T-cell (primary cell): ENCODE data around the gene MYOZ3. TPM values are rescaled to one million over a fixed set of nuclear protein-coding genes. Genes with fewer than 3 reads are reported as not detected.

ENCODE experiments used
- ATAC-seq, 4 experiments: fragments of 200-7000 bp in 3 of 4; fragments of 150-1000 bp in 1 of 4; cut with Tn5 transposase; replicated peaks in 1 of 4; 1 replicate in 3 of 4; 2 replicates in 1 of 4; pipeline ENCODE4 v1.10.0; 2021; ENCODE audit warnings: moderate library complexity in 3 of 4, mild to moderate bottlenecking in 2 of 4, moderate number of reproducible peaks in 1 of 4
- CTCF ChIA-PET, 2 donors: fragments of 300-600 bp; sonication (Branson Sonifier 250); formaldehyde crosslinking; loops; one replicate each; lab custom pipeline; 2022; ENCODE audit warnings: antibody characterized with exemption in 2 of 2; lab: Charles Lee
- POLR2A ChIA-PET, 2 donors: fragments of 300-600 bp; sonication (Branson Sonifier 250); formaldehyde crosslinking; loops; one replicate each; lab custom pipeline; 2022; ENCODE audit warnings: antibody characterized with exemption in 2 of 2; lab: Charles Lee
- DNase-seq, 35 experiments: peaks; one replicate each; pipeline versions ENCODE4 v3.0.0 to v3.0.0-alpha.2; 2013 to 2023
- H3K27ac ChIP-seq: one replicate; pipeline ENCODE4 v1.5.1; 2013; ENCODE audit warnings: low read length
- H3K27me3 ChIP-seq, 2 experiments: replicated peaks in 1 of 2; 1 replicate in 1 of 2; 2 replicates in 1 of 2; pipeline versions ENCODE4 v1.6.1 to v1.7.0; 2013; ENCODE audit warnings: low read length in 1 of 2, mixed read lengths in 1 of 2; ENCODE audit not compliant: control insufficient read depth in 2 of 2, insufficient read depth in 2 of 2; ENCODE audit errors: extremely low read depth in 1 of 2
- H3K36me3 ChIP-seq, 2 donors: 1 replicate in 1 of 2; 2 replicates in 1 of 2; pipeline versions ENCODE4 v1.6.1 to v1.7.0; 2013; ENCODE audit warnings: low read length in 1 of 2; ENCODE audit not compliant: control insufficient read depth in 2 of 2, insufficient read depth in 1 of 2; ENCODE audit errors: extremely low read depth in 1 of 2
- H3K4me1 ChIP-seq, 2 experiments: 1 replicate in 1 of 2; 2 replicates in 1 of 2; pipeline versions ENCODE4 v1.6.1 to v1.7.0; 2013; ENCODE audit warnings: low read length in 2 of 2, mixed read lengths in 1 of 2; ENCODE audit not compliant: insufficient read depth in 2 of 2, control insufficient read depth in 1 of 2; ENCODE audit errors: extremely low read depth in 1 of 2
- H3K4me3 ChIP-seq, 2 donors: 1 replicate in 1 of 2; 2 replicates in 1 of 2; pipeline versions ENCODE4 v1.5.1 to v1.7.0; 2013; ENCODE audit warnings: mild to moderate bottlenecking in 2 of 2, low read length in 1 of 2, moderate library complexity in 1 of 2; ENCODE audit not compliant: control insufficient read depth in 1 of 2; ENCODE audit errors: extremely low read depth in 1 of 2
- H3K9me3 ChIP-seq: 2 replicates; pipeline ENCODE4 v1.7.0; 2013
- H3K27ac Mint-ChIP-seq, 2 donors: one replicate each; pipeline ENCODE4 v1.8.0; 2020 to 2021; ENCODE audit warnings: mild to moderate bottlenecking in 2 of 2, mixed read lengths in 2 of 2
- H3K27me3 Mint-ChIP-seq, 2 donors: one replicate each; pipeline ENCODE4 v1.8.0; 2021 to 2022; ENCODE audit warnings: mixed read lengths in 2 of 2
- H3K36me3 Mint-ChIP-seq: one replicate; pipeline ENCODE4 v1.8.0; 2021; ENCODE audit warnings: mixed read lengths
- H3K4me1 Mint-ChIP-seq, 3 donors: one replicate each; pipeline ENCODE4 v1.8.0; 2020 to 2022; ENCODE audit warnings: mixed read lengths in 3 of 3, mild to moderate bottlenecking in 1 of 3
- H3K4me3 Mint-ChIP-seq, 3 donors: one replicate each; pipeline ENCODE4 v1.8.0; 2020 to 2022; ENCODE audit warnings: mild to moderate bottlenecking in 3 of 3, mixed read lengths in 3 of 3, moderate library complexity in 3 of 3
- H3K9me3 Mint-ChIP-seq, 3 donors: one replicate each; pipeline ENCODE4 v1.8.0; 2020 to 2022; ENCODE audit warnings: mixed read lengths in 3 of 3
- WGBS: methylation state at CpG from one replicate; pipeline ENCODE4 v1.1.5; 2013; ENCODE audit warnings: missing lambda C conversion rate; ENCODE audit not compliant: insufficient coverage; 5-methylcytosine and 5-hydroxymethylcytosine counted together
- total RNA-seq, 35 experiments: library from RNA in 6 of 35; stranded (reverse) in 6 of 35; fragments of 120-200 nt in 1 of 35; gene quantifications; one replicate each; pipeline versions ENCODE4 v1.2.1 to v1.2.4 and lab custom pipeline; 2013 to 2026

Gene MYOZ3
- total RNA-seq, 5 donors from 2014 or later (not counting 1 experiment from before 2014, with no cell fraction given), result not detected

DNA sequence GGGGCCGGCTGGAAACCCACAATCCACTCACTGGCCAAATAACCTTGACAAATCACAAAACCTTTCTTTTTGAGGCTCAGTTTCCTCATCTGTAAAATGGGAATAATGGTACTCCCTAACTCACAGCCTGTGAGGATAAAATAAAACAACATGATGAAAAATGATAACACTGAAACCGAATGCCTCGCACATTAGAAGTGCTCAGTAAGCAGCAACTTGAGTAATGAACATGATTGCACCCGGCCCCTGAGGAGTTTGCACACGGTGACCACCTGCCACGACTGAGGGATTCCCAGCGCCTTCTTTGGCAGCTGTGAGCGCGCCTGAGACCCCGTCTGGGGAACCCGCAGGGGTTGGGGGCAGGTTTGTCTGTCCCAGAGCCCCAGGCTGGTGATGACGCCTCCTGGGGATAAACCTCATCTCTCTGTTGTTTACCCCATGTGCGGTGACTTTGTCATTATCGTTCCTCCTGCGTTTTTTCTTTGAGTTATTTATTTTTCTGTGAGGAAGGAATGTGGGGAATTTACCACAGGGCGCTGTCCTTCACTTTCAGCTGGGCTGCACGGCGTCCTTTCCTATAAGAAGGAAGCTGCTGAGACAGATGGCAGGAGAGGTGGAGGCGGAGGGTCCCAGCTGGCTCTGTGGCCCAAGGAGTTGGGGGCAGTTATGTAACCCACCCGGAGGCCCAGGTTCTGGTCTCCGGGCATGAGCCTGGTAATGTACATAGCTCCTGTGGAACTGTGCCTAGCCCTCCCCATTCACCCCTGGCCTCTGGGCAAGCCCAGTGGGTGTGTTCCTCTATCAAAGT, 23.6 kb upstream of the MYOZ3 start:
- Histone ChIP-seq H3K9me3 (no peaks in the 10 kb centered on the region), H3K4me1 (no peaks in the 10 kb centered on the region), H3K36me3 (no peaks in the 10 kb centered on the region), H3K27me3 (peaks cover 0 to 24% of the 10 kb centered on the region in 2 experiments), H3K27ac (no peak overlapping the region), H3K4me3 (no peak overlapping the region)
- peaks cover 17 to 18% of the 10 kb centered on the region in 2 donors for H3K27me3 Mint-ChIP-seq
- ChIA-PET CTCF (no interaction called here), POLR2A (no interaction called here)
- H3K4me1 Mint-ChIP-seq, result no peaks in the 10 kb centered on the region
- H3K9me3 Mint-ChIP-seq, result no peaks in the 10 kb centered on the region
- H3K27ac Mint-ChIP-seq, result no peak overlapping the region
- WGBS, result 55% methylated on average over 13 of the region's 21 CpGs
- ATAC-seq (no peak), DNase-seq (no peak)
- H3K36me3 Mint-ChIP-seq, result no peaks in the 10 kb centered on the region
- no peak overlapping the region for H3K4me3 Mint-ChIP-seq

DNA sequence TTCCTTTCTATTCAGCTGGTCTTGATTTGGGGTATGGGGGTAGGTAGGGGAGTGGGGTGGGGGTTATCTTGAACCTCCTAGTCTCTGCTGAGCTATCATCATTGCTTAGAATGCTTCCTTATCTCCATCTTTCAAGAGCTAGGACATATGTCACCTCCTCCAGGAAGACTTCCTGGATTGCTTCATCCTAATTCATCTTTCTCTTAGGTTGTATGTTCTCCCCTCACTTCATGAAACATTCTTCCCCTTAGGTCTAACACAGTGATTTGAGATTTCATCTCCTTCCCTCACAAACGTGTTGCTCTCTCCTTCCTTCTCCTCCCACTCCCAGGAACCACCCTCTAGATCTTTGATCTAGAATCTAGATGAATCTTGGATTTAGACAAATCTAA, 23.0 kb upstream of the MYOZ3 start:
- H3K4me1 Mint-ChIP-seq, result no peaks in the 10 kb centered on the region
- WGBS, result no CpG with 5 or more reads among the region's 1 CpG
- ChIA-PET POLR2A (no interaction called here), CTCF (no interaction called here)
- no peaks in the 10 kb centered on the region for H3K9me3 Mint-ChIP-seq
- H3K36me3 Mint-ChIP-seq, result no peaks in the 10 kb centered on the region
- H3K4me1 ChIP-seq, result no peaks in the 10 kb centered on the region
- H3K4me3 ChIP-seq, result no peak overlapping the region
- ATAC-seq (no peak), DNase-seq (no peak)
- no peaks in the 10 kb centered on the region for H3K36me3 ChIP-seq
- H3K27me3 Mint-ChIP-seq, result peaks cover 17 to 18% of the 10 kb centered on the region in 2 donors
- H3K4me3 Mint-ChIP-seq, result no peak overlapping the region
- no peak overlapping the region for H3K27ac ChIP-seq
- H3K9me3 ChIP-seq, result no peaks in the 10 kb centered on the region
- H3K27me3 ChIP-seq, result peaks cover 0 to 24% of the 10 kb centered on the region in 2 experiments
- no peak overlapping the region for H3K27ac Mint-ChIP-seq

DNA sequence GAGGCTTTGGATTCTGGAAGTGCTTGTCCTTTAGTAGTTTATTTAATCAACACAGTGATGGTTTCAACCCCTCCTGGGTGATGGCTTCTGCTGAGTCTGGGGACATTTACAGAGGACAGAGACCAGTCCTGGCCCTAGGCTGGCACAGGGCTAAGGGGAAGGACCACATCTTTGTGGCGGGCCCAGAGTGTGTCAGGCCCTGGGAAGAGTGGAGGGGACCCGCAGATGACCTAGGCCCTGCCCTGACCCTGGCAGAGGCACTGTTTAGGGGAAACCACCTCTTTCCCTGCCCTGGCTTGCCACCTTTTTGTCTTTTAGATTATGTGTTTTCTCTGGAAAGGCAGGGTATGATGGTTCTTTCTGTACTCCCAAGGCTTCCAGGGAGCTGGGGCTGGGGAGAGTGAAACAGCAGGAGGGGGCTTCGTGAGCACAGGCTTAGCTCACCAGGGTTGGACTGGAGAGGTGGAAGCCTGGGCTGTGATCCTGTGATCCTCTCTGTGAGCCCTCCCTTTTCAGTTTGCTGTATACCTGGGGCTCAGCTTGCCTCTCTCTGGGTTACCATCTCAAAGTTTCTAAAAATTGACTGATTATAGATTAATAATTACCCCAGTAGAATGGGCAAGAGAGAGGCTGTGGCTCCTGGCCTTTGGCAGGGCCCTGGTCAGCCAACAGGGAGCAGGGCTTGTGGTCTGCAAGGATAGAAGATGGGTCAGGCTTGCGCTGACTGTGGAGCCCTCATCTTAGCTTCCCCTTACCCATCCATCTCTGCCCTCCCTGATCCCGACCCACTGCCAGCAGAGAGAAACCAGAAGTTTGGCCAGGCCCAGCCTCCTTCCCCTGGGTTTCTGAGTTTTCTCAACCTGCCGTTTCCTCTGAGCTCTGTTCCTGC, 22.3 kb upstream of the MYOZ3 start:
- Histone ChIP-seq H3K27me3 (peaks cover 0 to 24% of the 10 kb centered on the region in 2 experiments), H3K9me3 (no peaks in the 10 kb centered on the region), H3K4me3 (no peak overlapping the region), H3K27ac (no peak overlapping the region), H3K36me3 (no peaks in the 10 kb centered on the region), H3K4me1 (no peaks in the 10 kb centered on the region)
- CTCF ChIA-PET, result no interaction called here
- WGBS, result 74% methylated on average over 6 of the region's 6 CpGs
- Mint-ChIP-seq H3K9me3 (no peaks in the 10 kb centered on the region), H3K36me3 (no peaks in the 10 kb centered on the region), H3K4me1 (no peaks in the 10 kb centered on the region), H3K4me3 (no peak overlapping the region), H3K27ac (no peak overlapping the region), H3K27me3 (peaks cover 15 to 18% of the 10 kb centered on the region in 2 donors)
- POLR2A ChIA-PET, result no interaction called here
- ATAC-seq (no peak), DNase-seq (no peak)

DNA sequence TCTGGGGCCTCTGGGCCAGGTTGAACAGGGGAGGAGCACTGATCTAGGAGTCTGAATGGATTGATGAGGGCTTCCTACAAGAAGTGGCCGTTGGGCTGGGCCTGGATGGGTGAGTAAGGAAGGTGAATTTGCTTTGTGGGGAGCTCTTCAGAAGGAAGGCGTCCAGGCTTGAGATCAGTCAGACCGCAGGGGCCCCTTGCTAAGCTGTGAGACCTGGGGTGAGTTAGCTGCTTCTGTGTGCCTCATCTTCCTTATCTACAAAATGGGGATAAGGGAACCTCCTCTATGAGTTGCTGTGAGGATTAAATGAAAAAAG, 21.7 kb upstream of the MYOZ3 start:
- Histone ChIP-seq H3K9me3 (no peaks in the 10 kb centered on the region), H3K36me3 (no peaks in the 10 kb centered on the region), H3K27me3 (peaks cover 0 to 24% of the 10 kb centered on the region in 2 experiments), H3K27ac (no peak overlapping the region), H3K4me1 (no peaks in the 10 kb centered on the region), H3K4me3 (no peak overlapping the region)
- H3K36me3 Mint-ChIP-seq, result no peaks in the 10 kb centered on the region
- ChIA-PET CTCF (no interaction called here), POLR2A (no interaction called here)
- DNase-seq (no peak), ATAC-seq (no peak)
- H3K4me1 Mint-ChIP-seq, result no peaks in the 10 kb centered on the region
- H3K27ac Mint-ChIP-seq, result no peak overlapping the region
- H3K27me3 Mint-ChIP-seq, result peaks cover 15 to 18% of the 10 kb centered on the region in 2 donors
- H3K4me3 Mint-ChIP-seq, result no peak overlapping the region
- 50% methylated on average over 1 of the region's 3 CpGs for WGBS
- no peaks in the 10 kb centered on the region for H3K9me3 Mint-ChIP-seq

DNA sequence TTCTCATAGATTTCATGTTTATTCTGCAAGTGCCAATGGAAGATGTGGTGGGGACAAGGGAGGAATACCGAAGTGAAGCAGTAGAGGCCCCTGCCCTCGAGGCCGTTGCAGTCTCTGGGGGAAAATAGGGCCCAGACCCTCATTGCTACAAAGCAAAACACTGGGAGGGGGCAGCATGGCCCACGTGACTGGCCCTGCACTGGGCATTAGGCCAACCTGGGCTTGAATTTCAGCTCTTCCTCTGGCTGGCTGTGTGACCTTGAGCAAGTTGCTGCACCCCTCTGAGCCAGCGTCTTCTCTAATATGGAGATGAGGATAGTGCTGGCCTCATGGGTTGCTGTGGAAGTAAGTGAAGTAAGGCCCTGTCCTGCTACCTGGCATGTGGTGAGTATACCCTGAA, 21.3 kb upstream of the MYOZ3 start:
- no peak overlapping the region for H3K4me3 ChIP-seq
- H3K4me3 Mint-ChIP-seq, result no peak overlapping the region
- ChIA-PET POLR2A (no interaction called here), CTCF (no interaction called here)
- H3K27me3 ChIP-seq, result peaks cover 0 to 26% of the 10 kb centered on the region in 2 experiments
- no peak overlapping the region for H3K27ac ChIP-seq
- H3K36me3 Mint-ChIP-seq, result no peaks in the 10 kb centered on the region
- no peak for ATAC-seq
- peaks cover 15 to 18% of the 10 kb centered on the region in 2 donors for H3K27me3 Mint-ChIP-seq
- no peak overlapping the region for H3K27ac Mint-ChIP-seq
- no peaks in the 10 kb centered on the region for H3K9me3 ChIP-seq
- no peaks in the 10 kb centered on the region for H3K4me1 ChIP-seq
- H3K36me3 ChIP-seq, result no peaks in the 10 kb centered on the region
- DNase-seq, result no peak
- 73% methylated on average over 4 of the region's 5 CpGs for WGBS
- no peaks in the 10 kb centered on the region for H3K4me1 Mint-ChIP-seq
- no peaks in the 10 kb centered on the region for H3K9me3 Mint-ChIP-seq

DNA sequence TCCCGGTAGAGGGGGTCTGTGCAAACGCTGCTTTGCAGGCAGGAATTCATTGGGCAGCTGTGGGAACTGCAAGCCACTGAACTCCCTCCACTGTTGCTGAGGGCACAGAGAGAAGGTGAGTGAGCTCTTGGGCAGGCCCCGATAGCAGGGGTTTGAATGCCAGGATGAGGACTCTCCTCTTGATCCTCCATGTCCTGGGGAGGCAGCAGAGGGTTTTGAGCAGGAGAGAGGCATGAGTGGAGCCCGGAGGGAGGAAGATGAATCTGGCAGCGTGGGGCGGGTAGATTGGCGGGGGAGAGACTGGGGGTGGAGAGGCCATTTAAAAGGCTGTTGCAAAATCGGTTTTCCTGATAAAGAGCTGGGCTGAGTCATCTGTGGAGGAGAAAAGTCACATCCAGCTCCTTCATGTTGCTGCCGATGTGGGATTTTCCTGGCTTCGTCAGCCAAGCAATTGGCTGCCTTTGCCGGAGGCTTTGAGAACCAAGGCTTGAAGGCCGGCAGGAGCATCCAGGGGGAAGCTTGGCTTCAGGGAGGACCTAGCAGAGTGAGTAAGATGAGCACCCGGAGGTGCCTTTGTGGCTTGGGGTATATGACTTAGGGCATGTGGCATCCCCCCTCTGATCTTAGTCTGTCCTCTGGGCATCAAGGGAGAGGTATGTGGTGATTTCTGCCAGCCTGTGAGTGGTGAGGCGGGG, 20.6 kb upstream of the MYOZ3 start, which contains the start of gene SYNPO:
SYNPO (plus strand) TSS at position 350 of the 695 bp plus-strand sequence. CDS start 7,616 bp downstream, outside the sequence.
- H3K36me3 ChIP-seq, result no peaks in the 10 kb centered on the region
- H3K27me3 Mint-ChIP-seq, result peaks cover 15 to 18% of the 10 kb centered on the region in 2 donors
- ChIA-PET POLR2A (no interaction called here), CTCF (no interaction called here)
- no peaks in the 10 kb centered on the region for H3K36me3 Mint-ChIP-seq
- no peaks in the 10 kb centered on the region for H3K9me3 ChIP-seq
- peaks cover 0 to 30% of the 10 kb centered on the region in 2 experiments for H3K27me3 ChIP-seq
- no peak within 1 kb of the TSS for H3K4me3 Mint-ChIP-seq
- no peak within 1 kb of the TSS for H3K27ac ChIP-seq
- 81% methylated on average over 13 of the region's 14 CpGs for WGBS
- H3K4me3 ChIP-seq, result no peak within 1 kb of the TSS
- ATAC-seq (no peak), DNase-seq (no peak)
- H3K9me3 Mint-ChIP-seq, result no peaks in the 10 kb centered on the region
- H3K27ac Mint-ChIP-seq, result no peak within 1 kb of the TSS
- H3K4me1 ChIP-seq, result no peaks in the 10 kb centered on the region
- H3K4me1 Mint-ChIP-seq, result no peaks in the 10 kb centered on the region
